ENCODE results near the gene CHD2. TPM values are rescaled to one million over a fixed set of nuclear protein-coding genes. Genes with fewer than 3 reads are reported as not detected.

The CHD2 gene
- total and polyA plus RNA-seq, 10 of the 15 experiments (the other 5 are each of a cell fraction or from before 2014, with no cell fraction given), result 38.1 to 94.7 (median 63.3) TPM

DNA sequence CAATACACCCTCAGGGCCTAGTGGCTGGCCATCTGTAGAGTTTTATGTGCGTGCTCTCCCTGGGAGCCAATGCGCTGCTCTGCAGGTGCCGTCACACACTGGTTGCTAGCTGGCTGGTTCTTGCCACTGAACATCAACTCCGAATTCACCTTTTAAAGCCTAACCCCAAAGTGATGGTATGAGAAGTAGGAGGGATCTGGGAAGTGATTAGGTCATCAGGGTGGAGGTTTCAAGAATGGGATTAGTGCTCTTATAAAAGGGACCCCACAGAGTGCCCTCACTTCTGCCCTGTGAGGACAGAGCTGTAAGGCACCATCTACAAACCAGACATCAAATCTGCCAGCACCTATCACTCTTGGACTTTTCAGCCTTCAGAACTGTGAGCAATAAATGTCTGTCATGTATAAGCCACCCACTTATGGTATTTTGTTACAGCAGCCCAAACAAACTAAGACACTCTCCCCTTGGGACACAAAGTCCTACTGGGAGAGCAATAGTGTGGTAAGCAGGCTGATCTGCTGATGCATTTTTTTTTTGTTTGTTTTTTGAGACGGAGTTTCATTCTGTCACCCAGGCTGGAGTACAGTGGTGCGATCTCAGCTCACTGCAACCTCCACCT lies 168.6 kb downstream of the CHD2 start (continued):
- TF ChIP-seq, protein P1, sequence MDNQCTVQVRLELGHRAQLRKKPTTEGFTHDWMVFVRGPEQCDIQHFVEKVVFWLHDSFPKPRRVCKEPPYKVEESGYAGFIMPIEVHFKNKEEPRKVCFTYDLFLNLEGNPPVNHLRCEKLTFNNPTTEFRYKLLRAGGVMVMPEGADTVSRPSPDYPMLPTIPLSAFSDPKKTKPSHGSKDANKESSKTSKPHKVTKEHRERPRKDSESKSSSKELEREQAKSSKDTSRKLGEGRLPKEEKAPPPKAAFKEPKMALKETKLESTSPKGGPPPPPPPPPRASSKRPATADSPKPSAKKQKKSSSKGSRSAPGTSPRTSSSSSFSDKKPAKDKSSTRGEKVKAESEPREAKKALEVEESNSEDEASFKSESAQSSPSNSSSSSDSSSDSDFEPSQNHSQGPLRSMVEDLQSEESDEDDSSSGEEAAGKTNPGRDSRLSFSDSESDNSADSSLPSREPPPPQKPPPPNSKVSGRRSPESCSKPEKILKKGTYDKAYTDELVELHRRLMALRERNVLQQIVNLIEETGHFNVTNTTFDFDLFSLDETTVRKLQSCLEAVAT (IDR thresholded peaks at IDR 0.05), result no peak
- TF ChIP-seq MTA2 (IDR thresholded peaks at IDR 0.05; ENCODE audit: low read depth) (no peak), ASH2L (IDR thresholded peaks at IDR 0.05; ENCODE audit: borderline replicate concordance, low read depth) (no peak)

DNA sequence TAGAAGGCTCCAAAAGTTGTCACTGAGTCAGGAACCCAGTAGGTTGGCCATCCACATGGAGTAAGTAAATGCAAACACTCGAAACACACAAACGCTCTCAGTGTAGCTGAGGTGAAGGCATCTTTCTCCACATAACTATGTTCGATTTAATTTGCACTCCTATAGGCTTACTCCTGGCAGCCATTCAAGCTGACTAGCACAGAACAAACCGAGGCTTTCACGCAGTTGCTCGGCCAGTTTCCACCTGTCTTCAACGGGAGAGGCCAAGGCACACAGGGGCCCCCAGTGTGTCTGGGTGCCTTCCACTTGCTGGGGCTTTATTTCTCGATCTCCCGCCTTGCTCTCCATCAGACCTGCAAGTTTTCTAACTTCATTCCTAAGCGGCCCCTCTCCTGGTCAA lies 170.0 kb downstream of the CHD2 start:
- BruUV-seq (replicated peaks), result no TSS peak
- TF ChIP-seq ZNF384 (IDR thresholded peaks at IDR 0.05; ENCODE audit: borderline replicate concordance, low read depth, low read length) (no peak), CBX3 (IDR thresholded peaks at IDR 0.05; ENCODE audit: borderline replicate concordance, low read depth) (no peak), POU2F2 (IDR thresholded peaks at IDR 0.05; ENCODE audit: borderline replicate concordance, low read depth, low read length) (no peak), MEF2B (IDR thresholded peaks at IDR 0.05; ENCODE audit: partially characterized antibody, poor library complexity, severe bottlenecking) (no peak), FOS (IDR thresholded peaks at IDR 0.05; ENCODE audit: borderline replicate concordance, extremely low read depth, insufficient read length) (no peak), RB1 (IDR thresholded peaks at IDR 0.05; ENCODE audit: borderline replicate concordance) (no peak), CEBPB (IDR thresholded peaks at IDR 0.05; ENCODE audit: borderline replicate concordance in 1 of 2, low read depth in 2 of 2, low read length in 2 of 2) (no peak), DPF2 (IDR thresholded peaks at IDR 0.05) (no peak), SUPT20H (IDR thresholded peaks at IDR 0.05; ENCODE audit: borderline replicate concordance, control insufficient read depth, low read depth, low read length) (no peak), HDAC6 (IDR thresholded peaks at IDR 0.05; ENCODE audit: unreplicated experiment) (no peak), ZNF274 (IDR thresholded peaks at IDR 0.05; ENCODE audit: insufficient read depth, insufficient read length) (no peak), TAF1 (IDR thresholded peaks at IDR 0.05; ENCODE audit: borderline replicate concordance, low read depth, low read length) (no peak), CHD4 (IDR thresholded peaks at IDR 0.05) (no peak)
- TF ChIP-seq, protein P2, sequence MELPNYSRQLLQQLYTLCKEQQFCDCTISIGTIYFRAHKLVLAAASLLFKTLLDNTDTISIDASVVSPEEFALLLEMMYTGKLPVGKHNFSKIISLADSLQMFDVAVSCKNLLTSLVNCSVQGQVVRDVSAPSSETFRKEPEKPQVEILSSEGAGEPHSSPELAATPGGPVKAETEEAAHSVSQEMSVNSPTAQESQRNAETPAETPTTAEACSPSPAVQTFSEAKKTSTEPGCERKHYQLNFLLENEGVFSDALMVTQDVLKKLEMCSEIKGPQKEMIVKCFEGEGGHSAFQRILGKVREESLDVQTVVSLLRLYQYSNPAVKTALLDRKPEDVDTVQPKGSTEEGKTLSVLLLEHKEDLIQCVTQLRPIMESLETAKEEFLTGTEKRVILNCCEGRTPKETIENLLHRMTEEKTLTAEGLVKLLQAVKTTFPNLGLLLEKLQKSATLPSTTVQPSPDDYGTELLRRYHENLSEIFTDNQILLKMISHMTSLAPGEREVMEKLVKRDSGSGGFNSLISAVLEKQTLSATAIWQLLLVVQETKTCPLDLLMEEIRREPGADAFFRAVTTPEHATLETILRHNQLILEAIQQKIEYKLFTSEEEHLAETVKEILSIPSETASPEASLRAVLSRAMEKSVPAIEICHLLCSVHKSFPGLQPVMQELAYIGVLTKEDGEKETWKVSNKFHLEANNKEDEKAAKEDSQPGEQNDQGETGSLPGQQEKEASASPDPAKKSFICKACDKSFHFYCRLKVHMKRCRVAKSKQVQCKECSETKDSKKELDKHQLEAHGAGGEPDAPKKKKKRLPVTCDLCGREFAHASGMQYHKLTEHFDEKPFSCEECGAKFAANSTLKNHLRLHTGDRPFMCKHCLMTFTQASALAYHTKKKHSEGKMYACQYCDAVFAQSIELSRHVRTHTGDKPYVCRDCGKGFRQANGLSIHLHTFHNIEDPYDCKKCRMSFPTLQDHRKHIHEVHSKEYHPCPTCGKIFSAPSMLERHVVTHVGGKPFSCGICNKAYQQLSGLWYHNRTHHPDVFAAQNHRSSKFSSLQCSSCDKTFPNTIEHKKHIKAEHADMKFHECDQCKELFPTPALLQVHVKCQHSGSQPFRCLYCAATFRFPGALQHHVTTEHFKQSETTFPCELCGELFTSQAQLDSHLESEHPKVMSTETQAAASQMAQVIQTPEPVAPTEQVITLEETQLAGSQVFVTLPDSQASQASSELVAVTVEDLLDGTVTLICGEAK (IDR thresholded peaks at IDR 0.05; ENCODE audit: borderline replicate concordance), result no peak
- TF ChIP-seq, protein P3, sequence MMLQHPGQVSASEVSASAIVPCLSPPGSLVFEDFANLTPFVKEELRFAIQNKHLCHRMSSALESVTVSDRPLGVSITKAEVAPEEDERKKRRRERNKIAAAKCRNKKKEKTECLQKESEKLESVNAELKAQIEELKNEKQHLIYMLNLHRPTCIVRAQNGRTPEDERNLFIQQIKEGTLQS (IDR thresholded peaks at IDR 0.05; ENCODE audit: borderline replicate concordance, extremely low read depth, low read depth, low read length), result no peak

More for the DNA sequence above, 170.0 kb downstream of the CHD2 start:
- ChIA-PET SMC1A (ENCODE audit: uncharacterized antibody, unreplicated experiment) (no interaction called here), CTCF (interaction anchor here (0.8 to 1.3 kb wide), 2 partner anchors 16 to 17 kb away, joined by 3 to 5 read pairs; no protein-coding TSS in a partner anchor), RAD21 (ENCODE audit: unreplicated experiment) (no interaction called here), POLR2A (no interaction called here)
- no peaks in the 10 kb centered on the region for H3K9me3 ChIP-seq (replicated peaks; ENCODE audit: control insufficient read depth, insufficient read depth, low read length)
- no peaks in the 10 kb centered on the region for H3K4me1 ChIP-seq (ENCODE audit: control insufficient read depth, insufficient read depth, low read length)
- H3K36me3 ChIP-seq (ENCODE audit: control insufficient read depth in 2 of 2, insufficient read depth in 2 of 2, low read length in 1 of 2), result no peaks in the 10 kb centered on the region
- intact Hi-C loops (cut with micrococcal nuclease; ENCODE audit: unreplicated experiment) (no loop called here), in situ Hi-C loops (cut with MboI) (no loop called here)
- H3K4me3 ChIP-seq, result no peak overlapping the region
- DNase-seq (ENCODE audit: low read depth, low spot score), result no peak
- H3K27ac ChIP-seq (ENCODE audit: control insufficient read depth, insufficient read depth), result no peak overlapping the region
- no peaks in the 10 kb centered on the region for H4K20me1 ChIP-seq (ENCODE audit: control insufficient read depth, insufficient read depth)
- no peak overlapping the region for H2AFZ ChIP-seq (ENCODE audit: control insufficient read depth, low read depth, low read length)
- H3K27me3 ChIP-seq (replicated peaks in 1 of 2; ENCODE audit: control insufficient read depth in 2 of 2, insufficient read depth in 2 of 2, low read length in 1 of 2), result peaks cover 6 to 21% of the 10 kb centered on the region in 2 experiments
- no peak for ATAC-seq
- no peak overlapping the region for H3K9ac ChIP-seq (ENCODE audit: control insufficient read depth, insufficient read depth, low read length)
- FAIRE-seq, result no peak
- H3K79me2 ChIP-seq (ENCODE audit: control insufficient read depth, insufficient read depth, low read length), result no peaks in the 10 kb centered on the region
- H3K4me2 ChIP-seq (ENCODE audit: control insufficient read depth, insufficient read depth), result no peak overlapping the region
- whole genome bisulfite sequencing (ENCODE audit: insufficient coverage, insufficient replicate concordance, low lambda C conversion rate, missing lambda C conversion rate), result 26% methylated on average over 10 of the region's 10 CpGs

Data from GM12878 (cell line).